ENCODE data around the gene UNC80.

UNC80 gene

DNA sequence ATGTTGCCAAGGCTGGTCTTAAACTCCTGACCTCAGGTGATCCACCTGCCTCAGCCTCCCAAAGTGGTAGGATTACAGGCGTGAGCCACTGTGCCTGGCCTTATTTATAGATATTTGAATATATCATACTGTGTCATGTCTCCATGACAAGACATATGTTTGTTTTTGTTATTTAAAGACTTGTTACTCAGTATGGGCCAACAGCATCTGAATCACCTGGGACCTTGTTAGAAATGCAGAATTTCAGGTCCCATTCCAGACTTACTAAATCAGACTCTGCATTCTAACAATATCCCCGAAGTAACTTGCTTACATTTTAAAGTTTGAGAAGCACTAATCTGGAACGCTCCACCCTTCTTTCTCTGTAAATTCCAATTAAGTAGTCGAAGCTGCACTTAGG is 264.0 kb downstream of the UNC80 start:
- DNase-seq, result no peak

DNA sequence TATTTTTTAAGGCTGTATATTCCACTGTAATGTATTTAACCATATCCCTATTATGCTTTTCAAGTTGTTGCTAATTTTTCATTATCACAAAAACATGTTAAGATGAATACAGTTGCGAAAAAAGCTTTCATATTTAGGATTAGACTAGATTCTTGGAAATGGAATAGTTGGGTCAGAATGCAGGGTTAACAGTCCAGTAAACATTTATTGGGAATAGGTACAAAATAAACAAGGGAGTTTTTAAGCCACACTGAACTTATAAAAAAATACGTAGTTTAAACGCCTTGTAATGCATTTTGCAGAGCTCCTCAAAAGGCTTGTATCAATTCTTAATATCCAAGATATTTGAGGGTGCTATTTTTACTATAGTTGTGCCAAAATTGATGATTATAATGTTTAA is 266.4 kb downstream of the UNC80 start:
- DNase-seq, result no peak

DNA sequence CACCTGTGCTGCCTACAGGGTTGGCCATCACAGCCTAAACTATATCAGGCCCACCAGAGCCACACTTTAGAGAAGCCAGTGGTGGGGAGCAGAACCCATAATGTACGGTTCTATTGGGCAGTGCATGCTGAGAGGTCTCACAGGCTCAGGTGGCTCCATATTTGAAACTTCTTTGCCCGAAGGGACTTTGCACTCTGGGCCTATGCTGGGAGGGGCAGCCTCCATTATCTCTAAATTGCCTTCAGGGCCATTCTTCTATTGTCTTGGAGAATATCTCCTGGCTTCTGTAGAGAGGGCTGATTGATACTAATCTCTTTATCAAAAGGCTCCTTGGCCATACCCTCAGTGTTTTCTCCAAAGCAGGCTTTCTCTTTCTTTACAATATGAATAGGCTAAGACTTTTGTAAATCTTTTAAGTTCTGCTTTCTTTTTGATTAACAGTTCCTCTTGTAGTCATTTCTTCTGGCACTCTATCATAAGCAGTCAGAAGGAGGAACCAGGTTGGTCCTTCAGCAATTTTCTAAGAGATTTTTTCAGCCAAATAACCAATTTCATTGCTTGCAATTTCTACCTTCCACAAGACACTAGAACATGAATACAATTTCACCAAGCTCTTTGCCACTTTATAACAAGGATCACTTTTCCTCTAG is 275.3 kb downstream of the UNC80 start:
- DNase-seq, result no peak

All from Kasumi-1 (cell line).